ENCODE measurements around the gene LRRC2. TPM values are rescaled to one million over a fixed set of nuclear protein-coding genes. Genes with fewer than 3 reads are reported as not detected.

The LRRC2 gene
- total and polyA plus RNA-seq, 9 of the 15 experiments (the other 6 are each of a cell fraction or from before 2014, with no cell fraction given), result 0.01 to 0.04 (median 0.03) TPM; not detected in 5

- TF ChIP-seq L3MBTL2 (IDR thresholded peaks at IDR 0.05), result peak; percentile 90
- peak; percentile 73 for TF ChIP-seq HMBOX1 (IDR thresholded peaks at IDR 0.05)
- 0 out of 2 replicates have a peak, but pooled peaks have one; percentile 58 for TF ChIP-seq OTX1 (CRISPR knock-in tag; IDR thresholded peaks at IDR 0.05)
- no peak for TF ChIP-seq ZNF512 (tag; IDR thresholded peaks at IDR 0.05)
- no peak for TF ChIP-seq ZNF175 (CRISPR knock-in tag; IDR thresholded peaks at IDR 0.05; ENCODE audit: low read depth)
- no peak for TF ChIP-seq ETS1 (conservative IDR thresholded peaks at IDR 0.05; ENCODE audit: control insufficient read depth, low read depth, low read length)
- TF ChIP-seq RAD21 (CRISPR knock-in tag; conservative IDR thresholded peaks at IDR 0.05 in 1 of 2, IDR thresholded peaks at IDR 0.05 in 1 of 2), result peak; percentile 100
- no peak for TF ChIP-seq ELK1 (CRISPR knock-in tag; IDR thresholded peaks at IDR 0.05)
- peak in 1 of 2 experiments; percentile 10 for TF ChIP-seq AFF1 (IDR thresholded peaks at IDR 0.05; ENCODE audit: low read depth in 1 of 2, partially characterized antibody in 2 of 2)
- TF ChIP-seq ZNF766 (CRISPR knock-in tag; conservative IDR thresholded peaks at IDR 0.05), result no peak
- no peak for TF ChIP-seq ATF2 (CRISPR knock-in tag; IDR thresholded peaks at IDR 0.05)
- no peak for TF ChIP-seq ZNF77 (CRISPR knock-in tag; IDR thresholded peaks at IDR 0.05)
Observed at GRCh38 chr3:46558184-46559043, 7.7 kb downstream of the LRRC2 start (continued).
